ENCODE data around the gene NES.

NES gene

GRCh38 chr1:156703336-156703735 is 26.1 kb upstream of the NES start:
- DNase-seq: no peak

GRCh38 chr1:156700736-156701531 is 23.7 kb upstream of the NES start:
- DNase-seq: no peak

- no peak for DNase-seq
Observed at GRCh38 chr1:156698995-156699394, 21.8 kb upstream of the NES start.

GRCh38 chr1:156697481-156697880 is 20.3 kb upstream of the NES start:
- DNase-seq: no peak

- no peak for DNase-seq
Observed at GRCh38 chr1:156696755-156697154, 19.5 kb upstream of the NES start.

GRCh38 chr1:156694690-156694962 is 17.4 kb upstream of the NES start:
- DNase-seq: no peak

- DNase-seq: no peak
Observed at GRCh38 chr1:156693848-156694689, 16.9 kb upstream of the NES start.

- DNase-seq: no peak
Observed at GRCh38 chr1:156692925-156693847, 16.0 kb upstream of the NES start.

GRCh38 chr1:156692441-156692924 is 15.3 kb upstream of the NES start:
- no peak for DNase-seq

GRCh38 chr1:156691665-156692440 is 14.6 kb upstream of the NES start:
- DNase-seq: no peak

GRCh38 chr1:156691191-156691590 is 14.0 kb upstream of the NES start:
- DNase-seq: no peak

- no peak for DNase-seq
Observed at GRCh38 chr1:156690675-156691036, 13.4 kb upstream of the NES start.

GRCh38 chr1:156689953-156690674 is 12.9 kb upstream of the NES start:
- DNase-seq: no peak

GRCh38 chr1:156689035-156689952 is 12.1 kb upstream of the NES start:
- peak; percentile 82 for DNase-seq

GRCh38 chr1:156684227-156684782 is 7.1 kb upstream of the NES start:
- peak; percentile 68 for DNase-seq

- DNase-seq: no peak
Observed at GRCh38 chr1:156682166-156682890, 5.1 kb upstream of the NES start.

- DNase-seq: no peak
Observed at GRCh38 chr1:156681196-156681960, 4.2 kb upstream of the NES start.

- DNase-seq: no peak
Observed at GRCh38 chr1:156680056-156680455, 2.8 kb upstream of the NES start.

All from activated CD4-positive, alpha-beta T cell treated with anti-CD3 and anti-CD28 coated beads, Interleukin-2, amount 50 U/mL, for 16 hours (primary cell).